K562 (cell line): ENCODE data around the gene TMEM50B. TPM values are rescaled to one million over a fixed set of nuclear protein-coding genes. Genes with fewer than 3 reads are reported as not detected.

Experiments
- ATAC-seq: fragments of 200-7000 bp; cut with Tn5 transposase; 3 replicates; pipeline ENCODE4 v1.9.1; 2020; ENCODE audit warnings: moderate library complexity
- BruUV-seq: library from RNA; stranded (reverse); fragments of 400-500 nt; replicated peaks from 2 replicates; lab custom pipeline; 2021; lab: Mats Ljungman, UMichigan
- CTCF ChIA-PET: fragments of 300-600 bp; formaldehyde crosslinking; extraction: SDS; loops from one replicate; lab custom pipeline; 2021; ENCODE audit warnings: low intra/inter-chr PET ratio; lab: Yijun Ruan, JAX
- POLR2A ChIA-PET: fragments of 300-600, 350-650 bp; sonication (Branson Sonifier 250); formaldehyde crosslinking; extraction: SDS; loops from one replicate; lab custom pipeline; 2021; ENCODE audit warnings: antibody characterized with exemption, inconsistent platforms; lab: Yijun Ruan, JAX
- DNase-seq, 4 experiments: peaks; one replicate each; pipeline versions ENCODE4 v3.0.0 to v3.0.0-alpha.2; 2011 to 2018; ENCODE audit warnings: low spot score in 3 of 4, mixed read lengths in 3 of 4; ENCODE audit errors: extremely low read depth in 1 of 4
- FAIRE-seq: peaks from 2 replicates; lab custom pipeline; 2011; peaks lifted over from hg19 to GRCh38; lab: Jason Lieb, UNC
- H2AFZ ChIP-seq: 2 replicates; pipeline ENCODE4 v1.6.0; 2011; ENCODE audit warnings: low read depth, low read length, control low read depth, inconsistent platforms
- H3K27ac ChIP-seq: fragments of 200-600 bp; 3 replicates; pipeline ENCODE4 v1.8.0; 2011; ENCODE audit warnings: low read depth, mild to moderate bottlenecking, control low read depth, inconsistent platforms, low read length, moderate library complexity, mixed read lengths; ENCODE audit errors: extremely low read depth
- H3K27me3 ChIP-seq, 2 experiments: fragments of 300-600 bp in 1 of 2; 2 replicates in 1 of 2; 3 replicates in 1 of 2; pipeline versions ENCODE4 v1.6.0 to v1.8.0; 2011; ENCODE audit warnings: inconsistent platforms in 2 of 2, low read length in 2 of 2, mild to moderate bottlenecking in 1 of 2, mixed read lengths in 1 of 2, moderate library complexity in 1 of 2; ENCODE audit not compliant: control insufficient read depth in 2 of 2, insufficient read depth in 2 of 2
- H3K36me3 ChIP-seq: fragments of 300-600 bp; 3 replicates; pipeline ENCODE4 v1.8.0; 2011; ENCODE audit warnings: mild to moderate bottlenecking, low read length, inconsistent platforms; ENCODE audit not compliant: control insufficient read depth, insufficient read depth
- H3K4me1 ChIP-seq, 2 experiments: fragments of 200-600 bp in 1 of 2; replicated peaks in 1 of 2; 2 replicates in 1 of 2; 3 replicates in 1 of 2; pipeline versions ENCODE4 v1.5.1 to v1.8.0; 2011; ENCODE audit warnings: inconsistent platforms in 2 of 2, low read length in 2 of 2, mild to moderate bottlenecking in 1 of 2, mixed read lengths in 1 of 2, moderate library complexity in 1 of 2; ENCODE audit not compliant: control insufficient read depth in 2 of 2, insufficient read depth in 2 of 2
- H3K4me2 ChIP-seq: 2 replicates; pipeline ENCODE4 v1.6.1; 2011; ENCODE audit warnings: low read length, control low read depth, inconsistent platforms, mixed read lengths; ENCODE audit not compliant: insufficient read depth
- H3K4me3 ChIP-seq: fragments of 200-600 bp; sonication (generic), shearing (Covaris generic); 2 replicates; pipeline ENCODE4 v1.5.1; 2016; ENCODE audit warnings: control low read depth, inconsistent platforms
- H3K79me2 ChIP-seq: fragments of 200-600 bp; 3 replicates; pipeline ENCODE4 v1.8.0; 2011; ENCODE audit warnings: low read length, inconsistent platforms; ENCODE audit not compliant: control insufficient read depth, insufficient read depth
- H3K9ac ChIP-seq, 2 experiments: 2 replicates each; pipeline versions ENCODE4 v1.6.0 to v1.6.1; 2011; ENCODE audit warnings: low read depth in 2 of 2, low read length in 2 of 2, control low read depth in 1 of 2, inconsistent platforms in 1 of 2, mild to moderate bottlenecking in 1 of 2, mixed read lengths in 1 of 2; ENCODE audit not compliant: insufficient read depth in 1 of 2
- H3K9me1 ChIP-seq: one replicate; pipeline ENCODE4 v1.6.0; 2011; ENCODE audit warnings: inconsistent platforms, mild to moderate bottlenecking, low read length, moderate library complexity; ENCODE audit not compliant: control insufficient read depth, insufficient read depth
- H3K9me3 ChIP-seq: replicated peaks from 2 replicates; pipeline ENCODE4 v1.5.1; 2011; ENCODE audit warnings: low read depth, low read length, inconsistent platforms; ENCODE audit not compliant: control insufficient read depth, insufficient read depth
- H4K20me1 ChIP-seq: replicated peaks from 2 replicates; pipeline ENCODE4 v1.6.1; 2011; ENCODE audit warnings: low read length, inconsistent platforms, mixed read lengths; ENCODE audit not compliant: control insufficient read depth, insufficient read depth
- BRD4 ChIP-seq: fragments of 200-600 bp; sonication (generic); IDR thresholded peaks from 2 replicates; pipeline ENCODE4 v1.6.1; 2017; ENCODE audit warnings: inconsistent platforms
- ELF4 ChIP-seq: fragments of 450-650 bp; formaldehyde crosslinking; IDR thresholded peaks from 2 replicates; pipeline ENCODE4 v1.4.0; 2022; ENCODE audit warnings: missing genetic modification characterization
- GABPB1 ChIP-seq: sonication (generic); formaldehyde crosslinking; IDR thresholded peaks from 2 replicates; pipeline ENCODE4 v1.8.0; 2022; ENCODE audit warnings: mild to moderate bottlenecking, missing genetic modification reagents
- IRF1 ChIP-seq: sonication (generic); formaldehyde crosslinking; IDR thresholded peaks from 2 replicates; pipeline ENCODE4 v1.8.0; 2022; ENCODE audit warnings: missing genetic modification reagents, mild to moderate bottlenecking, borderline replicate concordance
- KLF13 ChIP-seq: fragments of 450-650 bp; IDR thresholded peaks from 2 replicates; pipeline ENCODE4 v1.6.1; 2016; ENCODE audit warnings: missing genetic modification characterization, low read depth, mild to moderate bottlenecking, missing compliant biosample characterization, moderate library complexity, borderline replicate concordance
- MEF2A ChIP-seq: IDR thresholded peaks from 2 replicates; pipeline ENCODE4 v1.6.1; 2011; ENCODE audit warnings: low read depth, mild to moderate bottlenecking, low read length, moderate library complexity; ENCODE audit not compliant: control insufficient read depth
- NFYB ChIP-seq: IDR thresholded peaks from 2 replicates; pipeline ENCODE4 v1.6.1; 2011; ENCODE audit warnings: mild to moderate bottlenecking, moderate library complexity; ENCODE audit not compliant: insufficient read length; ENCODE audit errors: extremely low read depth
- PHB2 ChIP-seq: fragments of 450-650 bp; IDR thresholded peaks from 2 replicates; pipeline ENCODE4 v1.6.1; 2017; ENCODE audit warnings: low read depth
- PTTG1 ChIP-seq: fragments of 450-650 bp; IDR thresholded peaks from 2 replicates; pipeline ENCODE4 v1.6.1; 2016; ENCODE audit warnings: low read depth, mild to moderate bottlenecking, missing genetic modification characterization, missing compliant biosample characterization
- RB1 ChIP-seq: fragments of 450-650 bp; IDR thresholded peaks from 2 replicates; pipeline ENCODE4 v1.6.1; 2017; ENCODE audit warnings: low read depth, mild to moderate bottlenecking
- SAFB ChIP-seq: fragments of 200-400 bp; formaldehyde crosslinking; IDR thresholded peaks from 2 replicates; pipeline ENCODE4 v1.6.1; 2017; ENCODE audit warnings: low read depth, low read length, borderline replicate concordance
- SLC30A9 ChIP-seq: fragments of 250-450 bp; sonication (Bioruptor Pico); IDR thresholded peaks from 2 replicates; pipeline ENCODE4 v1.8.0; 2022; ENCODE audit warnings: mild to moderate bottlenecking, moderate library complexity
- YBX1 ChIP-seq: fragments of 450-650 bp; IDR thresholded peaks from 2 replicates; pipeline ENCODE4 v1.7.1; 2016; ENCODE audit warnings: mild to moderate bottlenecking
- ZC3H11A ChIP-seq: IDR thresholded peaks from 2 replicates; pipeline ENCODE4 v1.6.1; 2012; ENCODE audit warnings: low read depth, low read length, improper control_type of control experiment
- ZNF12 ChIP-seq: sonication (generic); formaldehyde crosslinking; IDR thresholded peaks from 2 replicates; pipeline ENCODE4 v1.4.0; 2020; ENCODE audit warnings: mild to moderate bottlenecking, missing genetic modification reagents
- ZNF23 ChIP-seq: fragments of 250-450 bp; sonication (Bioruptor Pico); IDR thresholded peaks from 2 replicates; pipeline ENCODE4 v1.4.0; 2020; ENCODE audit warnings: mild to moderate bottlenecking
- WGBS: fragments of 100-300 bp; shearing (Covaris generic); methylation state at CpG from one replicate; pipeline ENCODE4 v1.1.6; 2016; ENCODE audit warnings: low coverage, mixed read lengths; ENCODE audit not compliant: insufficient coverage; ENCODE audit errors: missing lambda C conversion rate; 5-methylcytosine and 5-hydroxymethylcytosine counted together
- in situ Hi-C: fragments of 300-500 bp; cut with MboI; formaldehyde crosslinking; loops from 4 replicates; pipeline ENCODE4 v1.15.0; 2018; ENCODE audit warnings: inconsistent platforms, mixed read lengths
- intact Hi-C: fragments of 100-400 bp; cut with micrococcal nuclease; formaldehyde crosslinking; loops from 2 replicates; pipeline ENCODE4 v1.14.2; 2022
- polyA plus RNA-seq, 8 experiments: library from polyadenylated mRNA; depleted of rRNA in 4 of 8; stranded (reverse) in 5 of 8; unstranded in 3 of 8; fragments of >200 nt; fragmentation: Nextera tagmentation in 2 of 8; fragmentation: Illumina TruSeq in 1 of 8; extraction: Ambion mirVana in 2 of 8; extraction: Trizol in 1 of 8; gene quantifications; 2 replicates each; pipeline versions ENCODE4 v1.2.1 to v1.2.3, GENCODE V29; 2011 to 2014; ENCODE audit warnings: inconsistent platforms in 1 of 8, missing spikeins in 1 of 8
- total RNA-seq, 7 experiments: library from RNA; depleted of rRNA in 6 of 7; stranded (reverse); fragments of >200 nt in 6 of 7; fragmentation: Illumina TruSeq in 2 of 7; extraction: Trizol in 2 of 7; gene quantifications; 2 replicates each; pipeline versions ENCODE4 v1.2.1 to v1.2.3, GENCODE V29; 2011 to 2021; ENCODE audit warnings: low replicate concordance in 1 of 7
- TF ChIP-seq, protein P1 (sequence below): sonication (generic); formaldehyde crosslinking; IDR thresholded peaks from 2 replicates; pipeline ENCODE4 v1.8.1; 2023; ENCODE audit warnings: mild to moderate bottlenecking, missing genetic modification reagents

Gene TMEM50B
- total and polyA plus RNA-seq, 9 of the 15 experiments (the other 6 are each of a cell fraction or from before 2014, with no cell fraction given) = 20.5 to 64.6 (median 28.9) TPM

- H3K9me1 ChIP-seq = no peaks in the 10 kb centered on the region
- no peak for FAIRE-seq
- no TSS peak for BruUV-seq
- H3K4me1 ChIP-seq = peaks cover 0 to 3% of the 10 kb centered on the region in 2 experiments; a peak in 1 of 5 replicates
- ChIA-PET POLR2A (interaction anchor here (2.6 kb wide), 1 partner anchor 21 kb away, joined by 8 read pairs; no protein-coding TSS in a partner anchor), CTCF (no interaction called here)
- no peak for TF ChIP-seq PHB2
- TF ChIP-seq KLF13 (tag) = no peak
- TF ChIP-seq SAFB = no peak
- TF ChIP-seq RB1 = no peak
- TF ChIP-seq GABPB1 (CRISPR knock-in tag) = no peak
- TF ChIP-seq BRD4 = no peak
- TF ChIP-seq NFYB = no peak
- H2AFZ ChIP-seq = no peak overlapping the region
- intact Hi-C loops (no loop called here), in situ Hi-C loops (no loop called here)
- no peaks in the 10 kb centered on the region for H3K27me3 ChIP-seq
- no peak overlapping the region for H3K4me2 ChIP-seq
- no peaks in the 10 kb centered on the region for H3K79me2 ChIP-seq
- no peaks in the 10 kb centered on the region for H3K9me3 ChIP-seq
- H3K4me3 ChIP-seq = no peak overlapping the region
- no peak for DNase-seq
- no peaks in the 10 kb centered on the region for H4K20me1 ChIP-seq
- no peak for ATAC-seq
- H3K9ac ChIP-seq = no peak overlapping the region
- no peak overlapping the region for H3K27ac ChIP-seq
- H3K36me3 ChIP-seq = peaks cover 67% of the 10 kb centered on the region
- WGBS = 98% methylated on average over 3 of the region's 3 CpGs
Measured at GRCh38 chr21:33430858-33431257, 48.9 kb downstream of the TMEM50B start.

- ATAC-seq = no peak; the same call in 2 of the 3 replicates
- no TSS peak for BruUV-seq
- POLR2A ChIA-PET = interaction anchor here (0.7 to 2.6 kb wide), 3 partner anchors 15 to 229 kb away, joined by 3 to 8 read pairs (median 3); no protein-coding TSS in a partner anchor
- peaks cover 70% of the 10 kb centered on the region for H3K36me3 ChIP-seq
- no peaks in the 10 kb centered on the region for H3K4me1 ChIP-seq
- CTCF ChIA-PET = no interaction called here
- no peak overlapping the region for H3K4me3 ChIP-seq
- in situ Hi-C loops (no loop called here), intact Hi-C loops (no loop called here)
- no peak overlapping the region for H3K9ac ChIP-seq
- no peaks in the 10 kb centered on the region for H3K27me3 ChIP-seq
- no peaks in the 10 kb centered on the region for H3K9me1 ChIP-seq
- WGBS = 79% methylated on average over 8 of the region's 8 CpGs
- H3K9me3 ChIP-seq = no peaks in the 10 kb centered on the region
- H3K4me2 ChIP-seq = no peak overlapping the region
- H4K20me1 ChIP-seq = no peaks in the 10 kb centered on the region
- H3K79me2 ChIP-seq = no peaks in the 10 kb centered on the region
- no peak overlapping the region for H3K27ac ChIP-seq
- no peak for DNase-seq
- no peak for FAIRE-seq
- H2AFZ ChIP-seq = no peak overlapping the region
- TF ChIP-seq ZC3H11A (no peak), ZNF12 (no peak), PTTG1 (tag) (no peak), MEF2A (no peak), SLC30A9 (no peak), IRF1 (CRISPR knock-in tag) (no peak), ELF4 (CRISPR knock-in tag) (no peak), ZNF23 (CRISPR knock-in tag) (no peak), YBX1 (no peak)
- TF ChIP-seq, protein P1, sequence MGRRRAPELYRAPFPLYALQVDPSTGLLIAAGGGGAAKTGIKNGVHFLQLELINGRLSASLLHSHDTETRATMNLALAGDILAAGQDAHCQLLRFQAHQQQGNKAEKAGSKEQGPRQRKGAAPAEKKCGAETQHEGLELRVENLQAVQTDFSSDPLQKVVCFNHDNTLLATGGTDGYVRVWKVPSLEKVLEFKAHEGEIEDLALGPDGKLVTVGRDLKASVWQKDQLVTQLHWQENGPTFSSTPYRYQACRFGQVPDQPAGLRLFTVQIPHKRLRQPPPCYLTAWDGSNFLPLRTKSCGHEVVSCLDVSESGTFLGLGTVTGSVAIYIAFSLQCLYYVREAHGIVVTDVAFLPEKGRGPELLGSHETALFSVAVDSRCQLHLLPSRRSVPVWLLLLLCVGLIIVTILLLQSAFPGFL (CRISPR knock-in tag) = no peak
Measured at GRCh38 chr21:33428669-33429068, 51.1 kb downstream of the TMEM50B start.
